ENCODE measurements around the gene IL21R. TPM values are rescaled to one million over a fixed set of nuclear protein-coding genes. Genes with fewer than 3 reads are reported as not detected.

IL21R gene
- total RNA-seq, 1 experiment from 2014 or later = 3.8 TPM

DNA sequence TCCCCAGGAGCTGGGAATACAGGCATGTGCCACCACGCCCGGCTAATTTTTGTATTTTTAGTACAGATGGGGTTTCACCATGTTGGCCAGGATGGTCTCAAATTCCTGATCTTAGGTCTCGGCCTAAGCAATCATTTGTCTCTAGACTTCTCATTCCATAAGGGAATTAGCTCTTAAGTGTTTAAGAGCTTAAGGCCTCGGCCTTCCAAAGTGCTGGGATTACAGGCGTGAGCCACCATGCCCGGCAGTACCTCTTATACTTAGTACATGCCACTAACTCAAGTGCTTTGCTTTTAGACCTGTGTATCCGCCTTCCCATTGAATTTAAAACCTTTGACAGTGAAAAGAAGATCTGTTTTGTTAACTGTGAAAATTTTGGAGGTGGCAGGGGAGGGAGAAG is 16.6 kb upstream of the IL21R start:
- TF ChIP-seq, protein P1, sequence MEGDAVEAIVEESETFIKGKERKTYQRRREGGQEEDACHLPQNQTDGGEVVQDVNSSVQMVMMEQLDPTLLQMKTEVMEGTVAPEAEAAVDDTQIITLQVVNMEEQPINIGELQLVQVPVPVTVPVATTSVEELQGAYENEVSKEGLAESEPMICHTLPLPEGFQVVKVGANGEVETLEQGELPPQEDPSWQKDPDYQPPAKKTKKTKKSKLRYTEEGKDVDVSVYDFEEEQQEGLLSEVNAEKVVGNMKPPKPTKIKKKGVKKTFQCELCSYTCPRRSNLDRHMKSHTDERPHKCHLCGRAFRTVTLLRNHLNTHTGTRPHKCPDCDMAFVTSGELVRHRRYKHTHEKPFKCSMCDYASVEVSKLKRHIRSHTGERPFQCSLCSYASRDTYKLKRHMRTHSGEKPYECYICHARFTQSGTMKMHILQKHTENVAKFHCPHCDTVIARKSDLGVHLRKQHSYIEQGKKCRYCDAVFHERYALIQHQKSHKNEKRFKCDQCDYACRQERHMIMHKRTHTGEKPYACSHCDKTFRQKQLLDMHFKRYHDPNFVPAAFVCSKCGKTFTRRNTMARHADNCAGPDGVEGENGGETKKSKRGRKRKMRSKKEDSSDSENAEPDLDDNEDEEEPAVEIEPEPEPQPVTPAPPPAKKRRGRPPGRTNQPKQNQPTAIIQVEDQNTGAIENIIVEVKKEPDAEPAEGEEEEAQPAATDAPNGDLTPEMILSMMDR (conservative IDR thresholded peaks at IDR 0.05) = no peak
- TF ChIP-seq EZH2 (IDR thresholded peaks at IDR 0.05; ENCODE audit: low read depth) = no peak

DNA sequence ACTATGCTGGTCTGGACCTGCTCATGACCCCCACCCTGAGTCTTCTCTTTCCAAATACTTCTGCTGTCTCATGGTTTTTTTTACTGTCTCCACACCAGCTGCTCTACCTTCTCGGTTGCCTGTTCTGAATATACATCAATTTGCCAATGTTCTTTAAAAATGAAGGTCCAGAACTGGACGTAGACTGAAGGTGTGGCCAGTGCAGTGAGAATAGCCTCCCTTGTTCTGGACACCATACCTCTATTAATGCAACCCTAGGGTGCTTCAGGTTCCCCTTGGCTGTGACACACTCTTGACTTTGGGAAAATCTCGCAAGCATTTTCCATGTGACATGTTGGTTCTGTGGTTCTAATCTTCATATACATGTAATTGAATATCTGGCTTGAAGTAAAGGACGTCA is 15.3 kb upstream of the IL21R start:
- H3K9me2 ChIP-seq (ENCODE audit: insufficient read depth) = no peaks in the 10 kb centered on the region
- H2AFZ ChIP-seq = no peak overlapping the region
- no peak for DNase-seq
- H4K20me1 ChIP-seq (ENCODE audit: insufficient read depth) = no peaks in the 10 kb centered on the region
- peaks cover 84% of the 10 kb centered on the region for H3K27me3 ChIP-seq (ENCODE audit: insufficient read depth, low read depth)
- H3K27ac ChIP-seq = no peak overlapping the region
- no peak overlapping the region for H3K4me3 ChIP-seq
- no TSS peak for BruUV-seq (replicated peaks)
- no peaks in the 10 kb centered on the region for H3K9me3 ChIP-seq (ENCODE audit: insufficient read depth, low read depth)
- no peaks in the 10 kb centered on the region for H3K4me1 ChIP-seq (replicated peaks; ENCODE audit: insufficient read depth)
- H3K79me2 ChIP-seq (ENCODE audit: low read depth) = no peaks in the 10 kb centered on the region
- no peaks in the 10 kb centered on the region for H3F3A ChIP-seq (ENCODE audit: insufficient read depth, low read depth)
- H3K4me2 ChIP-seq = no peak overlapping the region
- CTCF ChIA-PET = no interaction called here
- intact Hi-C loops (cut with micrococcal nuclease; ENCODE audit: unreplicated experiment) = no loop called here
- H3K36me3 ChIP-seq (ENCODE audit: low read depth) = no peaks in the 10 kb centered on the region
- POLR2A ChIA-PET (ENCODE audit: unreplicated experiment) = no interaction called here
- TF ChIP-seq EZH2 (IDR thresholded peaks at IDR 0.05; ENCODE audit: low read depth) = no peak
- TF ChIP-seq, protein P1 (conservative IDR thresholded peaks at IDR 0.05) = no peak

More for the DNA sequence above, 16.6 kb upstream of the IL21R start:
- Histone ChIP-seq H2AFZ (no peak overlapping the region), H3K27me3 (ENCODE audit: insufficient read depth, low read depth) (peaks cover 76% of the 10 kb centered on the region), H3F3A (ENCODE audit: insufficient read depth, low read depth) (no peaks in the 10 kb centered on the region), H4K20me1 (ENCODE audit: insufficient read depth) (no peaks in the 10 kb centered on the region), H3K9me3 (ENCODE audit: insufficient read depth, low read depth) (no peaks in the 10 kb centered on the region), H3K4me2 (no peak overlapping the region), H3K36me3 (ENCODE audit: low read depth) (no peaks in the 10 kb centered on the region), H3K4me1 (replicated peaks; ENCODE audit: insufficient read depth) (no peaks in the 10 kb centered on the region), H3K9me2 (ENCODE audit: insufficient read depth) (no peaks in the 10 kb centered on the region), H3K79me2 (ENCODE audit: low read depth) (no peaks in the 10 kb centered on the region), H3K4me3 (no peak overlapping the region), H3K27ac (no peak overlapping the region)
- BruUV-seq (replicated peaks) = no TSS peak
- ChIA-PET CTCF (no interaction called here), POLR2A (ENCODE audit: unreplicated experiment) (no interaction called here)
- DNase-seq = no peak
- intact Hi-C loops (cut with micrococcal nuclease; ENCODE audit: unreplicated experiment) = no loop called here

DNA sequence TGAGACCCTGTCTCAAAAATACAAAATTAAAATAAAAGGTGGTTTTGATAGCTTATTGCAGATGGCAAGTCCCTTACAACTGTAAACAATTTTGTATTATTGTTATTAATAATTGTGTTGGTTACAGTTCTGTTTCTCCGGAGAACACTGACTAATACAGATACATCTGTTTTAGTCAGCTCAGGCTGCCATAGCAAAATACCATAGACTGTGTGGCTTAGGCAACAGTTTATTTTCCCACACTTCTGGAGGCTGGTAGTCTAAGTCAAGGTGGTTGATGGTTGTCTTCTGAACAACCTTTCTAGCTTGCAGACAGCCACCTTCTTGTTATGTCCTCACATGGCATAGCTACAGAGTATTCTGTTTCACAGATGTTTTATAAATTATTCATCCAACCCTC is 14.2 kb upstream of the IL21R start:
- H3K4me1 ChIP-seq (replicated peaks; ENCODE audit: insufficient read depth) = no peaks in the 10 kb centered on the region
- POLR2A ChIA-PET (ENCODE audit: unreplicated experiment) = no interaction called here
- H3K27ac ChIP-seq = no peak overlapping the region
- no peak for DNase-seq
- no peaks in the 10 kb centered on the region for H3K9me3 ChIP-seq (ENCODE audit: insufficient read depth, low read depth)
- TF ChIP-seq, protein P1 (conservative IDR thresholded peaks at IDR 0.05) = no peak
- no peak for TF ChIP-seq EZH2 (IDR thresholded peaks at IDR 0.05; ENCODE audit: low read depth)
- CTCF ChIA-PET = interaction anchor here (0.6 kb wide), 1 partner anchor 232 kb away, joined by 3 read pairs; no protein-coding TSS in a partner anchor
- no peak overlapping the region for H2AFZ ChIP-seq
- BruUV-seq (replicated peaks) = no TSS peak
- H3F3A ChIP-seq (ENCODE audit: insufficient read depth, low read depth) = no peaks in the 10 kb centered on the region
- no peaks in the 10 kb centered on the region for H3K9me2 ChIP-seq (ENCODE audit: insufficient read depth)
- H3K4me2 ChIP-seq = no peak overlapping the region
- intact Hi-C loops (cut with micrococcal nuclease; ENCODE audit: unreplicated experiment) = no loop called here
- no peaks in the 10 kb centered on the region for H3K79me2 ChIP-seq (ENCODE audit: low read depth)
- no peaks in the 10 kb centered on the region for H4K20me1 ChIP-seq (ENCODE audit: insufficient read depth)
- peaks cover 82% of the 10 kb centered on the region for H3K27me3 ChIP-seq (ENCODE audit: insufficient read depth, low read depth)
- H3K36me3 ChIP-seq (ENCODE audit: low read depth) = no peaks in the 10 kb centered on the region
- no peak overlapping the region for H3K4me3 ChIP-seq
